GM21717 (cell line): Measurements from ENCODE around the gene RPH3AL.

Source experiments
- ATAC-seq: cut with Tn5 transposase; IDR thresholded peaks from one replicate; pipeline ENCODE4 v1.9.1; 2021; ENCODE audit warnings: mild to moderate bottlenecking, moderate library complexity; ENCODE audit not compliant: unreplicated experiment

The RPH3AL gene

DNA sequence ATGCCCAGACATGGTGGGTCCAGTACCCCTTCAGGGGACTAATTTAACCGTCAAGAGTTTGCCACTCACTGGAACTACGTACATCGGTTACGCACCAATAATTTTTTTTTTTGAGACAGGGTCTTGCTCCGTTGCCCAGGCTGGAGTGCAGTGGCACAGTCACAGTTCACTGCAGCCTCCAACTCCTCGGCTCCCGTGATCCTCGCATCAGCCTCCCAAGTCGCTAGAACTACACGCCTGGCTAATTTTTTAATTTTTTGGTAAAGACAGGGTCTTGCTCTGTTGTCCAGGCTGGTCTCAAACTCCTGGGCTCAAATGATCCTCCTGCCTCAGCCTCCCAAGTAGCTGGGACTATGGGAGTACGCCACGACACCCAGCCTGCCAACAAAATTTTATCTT is 15.6 kb downstream of the RPH3AL start:
- ATAC-seq = no peak

- no peak for ATAC-seq
Observed at GRCh38 chr17:336110-337021, 16.2 kb downstream of the RPH3AL start.

DNA sequence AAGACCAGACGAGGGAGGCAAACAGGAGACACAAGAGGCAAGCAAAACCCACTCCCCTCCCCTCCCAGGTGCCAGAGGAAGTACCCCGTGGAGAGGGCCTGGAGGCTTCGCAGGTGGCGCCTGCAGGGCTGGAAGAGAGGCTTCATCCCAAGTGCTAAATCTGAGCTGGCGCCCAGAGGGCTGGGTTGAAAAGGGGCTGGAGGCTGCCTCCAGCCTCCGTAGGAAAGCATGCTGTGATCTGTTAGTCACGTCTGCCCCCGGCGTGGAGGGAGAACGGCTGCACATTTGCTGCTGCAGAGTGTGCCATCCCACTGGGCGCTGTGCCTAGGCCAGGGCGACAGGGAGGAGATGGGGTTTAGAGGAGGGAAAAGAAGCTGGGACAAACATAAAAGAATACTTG is 16.9 kb downstream of the RPH3AL start:
- ATAC-seq = no peak

GRCh38 chr17:334974-335481 is 17.6 kb downstream of the RPH3AL start:
- no peak for ATAC-seq

GRCh38 chr17:333626-334396 is 18.8 kb downstream of the RPH3AL start:
- ATAC-seq = no peak

GRCh38 chr17:332558-333322 is 19.9 kb downstream of the RPH3AL start:
- no peak for ATAC-seq

GRCh38 chr17:332023-332422 is 20.6 kb downstream of the RPH3AL start:
- ATAC-seq = no peak

GRCh38 chr17:330993-331701 is 21.5 kb downstream of the RPH3AL start:
- ATAC-seq = no peak

DNA sequence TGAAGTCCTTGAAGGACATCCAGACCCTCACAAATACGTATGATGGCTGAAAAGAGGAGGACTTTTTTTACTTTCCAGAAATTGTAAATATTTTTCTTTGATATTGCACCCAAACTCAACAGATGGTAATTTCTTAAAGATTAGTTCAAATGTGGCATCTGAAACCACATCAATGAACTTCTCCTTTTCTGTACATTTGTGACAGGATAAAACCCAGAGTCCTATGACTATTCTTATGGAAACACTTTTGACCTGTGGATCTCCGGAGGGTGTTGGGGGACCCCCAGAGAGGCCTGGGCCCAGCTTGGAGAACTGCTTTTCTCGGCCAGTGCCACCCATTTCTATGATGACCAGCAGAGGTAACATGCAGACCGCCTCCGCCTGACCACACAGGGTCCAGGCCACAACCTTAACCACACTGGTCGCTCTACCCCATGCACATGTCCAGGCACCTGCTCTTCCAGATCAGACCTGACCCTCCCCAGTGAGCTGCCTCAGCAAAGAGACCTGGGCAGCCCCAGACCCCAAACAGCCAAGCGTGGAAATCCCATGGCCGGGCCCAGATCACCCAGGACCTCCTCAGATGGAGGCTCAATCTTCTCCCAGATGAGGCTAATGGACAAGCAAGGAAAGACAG is 22.7 kb downstream of the RPH3AL start:
- ATAC-seq = no peak

DNA sequence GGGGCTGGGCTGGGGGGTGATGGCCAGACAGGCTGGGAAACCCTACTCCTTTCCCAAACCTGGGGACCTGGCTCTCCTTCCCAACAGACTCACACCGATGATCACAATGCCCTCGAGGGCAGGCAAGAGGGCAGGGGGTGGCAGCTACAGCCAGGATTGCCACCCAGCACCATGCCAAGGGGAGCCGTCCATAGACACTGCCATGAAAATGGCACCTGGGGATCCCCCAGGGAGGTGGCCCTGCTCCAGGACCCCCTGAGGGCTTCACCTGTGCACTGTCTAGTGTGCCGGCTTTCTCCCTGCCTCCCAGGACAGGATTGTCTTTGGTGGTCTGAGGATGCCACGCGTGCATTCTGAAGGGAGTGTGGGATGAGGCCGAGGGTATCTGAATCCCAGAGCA is 24.6 kb downstream of the RPH3AL start:
- no peak for ATAC-seq

- no peak for ATAC-seq
Observed at GRCh38 chr17:327296-327695, 25.3 kb downstream of the RPH3AL start.

- ATAC-seq = no peak
Observed at GRCh38 chr17:326010-326621, 26.5 kb downstream of the RPH3AL start.

DNA sequence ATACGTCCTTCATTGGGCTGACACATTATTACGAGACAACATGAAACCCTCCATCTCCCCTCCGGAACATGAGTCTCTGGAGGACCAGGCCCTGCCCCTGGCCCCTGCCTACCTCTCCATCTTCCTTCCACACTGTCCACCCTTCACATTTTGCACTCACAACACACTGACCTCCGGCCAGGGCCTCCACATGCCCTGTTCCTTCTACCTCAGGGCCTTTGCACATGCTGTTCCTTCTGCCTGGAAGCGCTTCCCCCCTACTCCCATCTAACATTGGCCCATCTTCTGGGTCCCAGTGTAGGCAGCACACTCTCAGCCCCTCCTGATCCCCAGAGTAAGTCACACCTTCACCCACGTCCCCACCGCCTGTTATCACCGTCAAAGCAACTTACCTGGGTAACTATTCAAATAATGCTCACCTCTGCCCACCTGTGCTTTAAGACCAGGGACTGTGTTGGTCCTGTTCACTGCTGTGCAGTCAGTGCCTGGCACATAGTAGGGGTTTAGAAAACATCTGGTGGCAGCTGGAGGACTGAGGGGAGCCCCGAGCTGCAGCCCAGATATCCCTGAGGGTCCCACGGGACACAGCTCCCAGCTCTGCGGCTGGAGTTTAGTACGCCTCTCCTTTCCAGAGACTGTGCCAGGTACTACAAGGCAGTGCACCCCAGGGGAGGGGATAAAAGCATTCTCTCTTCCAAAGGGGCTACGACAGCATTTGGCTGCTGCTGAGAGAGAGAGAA is 27.2 kb downstream of the RPH3AL start:
- no peak for ATAC-seq

DNA sequence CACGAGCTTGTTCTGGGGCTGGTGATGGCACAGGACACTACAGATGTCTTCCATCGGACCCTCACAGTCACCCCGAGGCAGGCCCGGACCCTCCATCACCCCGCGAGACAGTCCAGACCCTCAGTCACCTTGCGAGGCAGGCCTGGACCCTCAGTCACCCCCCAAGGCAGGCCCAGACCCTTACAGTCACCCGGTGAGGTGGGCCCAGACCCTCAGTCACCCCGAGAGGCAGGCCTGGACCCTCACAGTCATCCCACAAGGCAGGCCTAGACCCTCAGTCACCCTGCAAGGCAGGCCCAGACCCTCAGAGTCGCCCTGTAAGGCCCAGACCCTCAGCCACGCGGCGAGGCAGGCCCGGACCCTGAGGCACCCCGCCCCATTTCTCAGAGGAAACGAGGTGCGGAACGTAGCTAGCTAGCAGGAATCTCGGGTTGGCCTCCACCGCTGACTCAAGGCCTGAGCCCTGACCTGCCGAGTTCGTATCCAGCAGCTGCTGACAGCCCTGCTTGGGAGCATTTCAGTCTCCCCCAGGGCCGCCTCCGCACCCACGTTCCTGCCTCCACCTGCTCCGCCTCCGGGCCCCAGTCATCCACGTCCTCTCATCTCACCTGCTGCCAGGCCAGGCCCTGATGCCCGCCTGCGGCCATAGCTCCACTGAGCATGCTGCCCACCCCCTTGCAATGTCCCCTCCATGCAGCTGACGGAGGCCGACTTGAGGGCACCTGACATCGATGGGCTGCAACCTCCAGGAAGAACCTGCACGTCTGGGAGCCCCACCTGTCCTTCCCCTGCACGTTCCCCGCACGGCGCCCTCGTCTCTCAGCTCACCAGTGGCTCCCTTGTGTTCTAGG is 28.7 kb downstream of the RPH3AL start:
- no peak for ATAC-seq

- no peak for ATAC-seq
Observed at GRCh38 chr17:323181-323580, 29.4 kb downstream of the RPH3AL start.

DNA sequence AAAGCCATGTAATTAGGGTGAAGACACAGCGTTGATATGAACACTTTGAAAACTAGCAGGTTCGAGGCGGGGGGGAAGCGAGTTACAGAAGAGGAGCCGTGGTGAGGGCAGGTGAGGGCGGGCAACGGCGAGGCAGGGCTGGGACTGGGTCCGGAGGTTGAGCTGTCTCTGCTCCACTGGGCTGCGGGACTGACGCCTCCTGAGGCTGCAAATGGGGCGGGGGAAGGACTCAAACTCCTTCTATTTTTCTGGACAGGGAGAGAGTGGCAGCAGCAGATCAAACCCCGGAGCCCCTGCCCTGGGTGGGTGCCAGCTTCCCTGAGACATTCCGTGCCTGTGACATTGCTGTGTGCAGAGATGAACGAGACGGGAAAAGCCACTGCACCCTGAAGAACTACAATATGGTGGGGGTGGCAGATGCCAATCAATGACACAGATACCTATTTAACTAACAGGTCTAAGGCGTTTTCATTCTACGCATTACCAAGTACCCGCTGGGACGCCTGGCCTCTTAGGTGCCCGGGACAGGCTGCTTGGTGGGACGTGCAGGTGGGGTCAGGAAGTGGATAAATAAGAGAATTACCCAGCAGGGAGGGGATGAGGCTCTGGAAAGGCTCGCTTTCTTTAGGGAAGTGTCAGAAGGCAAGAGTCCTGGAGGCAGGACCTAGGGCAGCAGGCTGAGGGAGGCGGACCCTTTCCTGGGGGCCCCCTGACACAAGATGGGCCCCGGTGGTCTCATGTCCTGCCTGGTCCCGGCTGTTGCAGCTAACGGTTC is 30.4 kb downstream of the RPH3AL start:
- no peak for ATAC-seq

- ATAC-seq = no peak
Observed at GRCh38 chr17:321386-321941, 31.1 kb downstream of the RPH3AL start.
